ENCODE measurements around the gene MEMO1. TPM values are rescaled to one million over a fixed set of nuclear protein-coding genes. Genes with fewer than 3 reads are reported as not detected.
A peak's percentile ranks its signal among the peaks of the same experiment; 100 is the strongest.
"Not testable (repeated sequence)": the region's sequence is repeated elsewhere in the genome, so short reads cannot be mapped to it uniquely, and the experiment has no call there.

MEMO1 gene
- total RNA-seq, 1 donor from 2014 or later = 22.7 TPM

DNA sequence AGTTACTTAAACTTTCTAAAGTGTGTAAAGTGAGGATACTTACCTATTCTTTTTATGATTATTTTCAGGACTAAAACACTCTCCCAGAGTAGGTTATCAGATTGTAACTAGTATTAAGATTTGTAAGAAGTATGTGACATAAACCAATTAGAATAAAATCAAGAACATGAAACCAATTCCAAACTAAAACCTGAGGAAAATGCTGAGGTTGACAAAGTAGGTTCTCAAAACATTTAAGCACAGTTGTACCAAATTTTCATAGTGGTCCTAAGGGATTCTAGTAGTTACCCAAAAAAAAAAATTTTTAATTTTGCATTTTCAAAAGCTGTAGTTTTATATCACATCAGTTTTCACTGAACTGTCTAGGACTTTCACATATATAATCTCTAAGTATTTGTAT is 157.3 kb downstream of the MEMO1 start:
- no peak for DNase-seq (ENCODE audit: low spot score)
- no peak for ATAC-seq

DNA sequence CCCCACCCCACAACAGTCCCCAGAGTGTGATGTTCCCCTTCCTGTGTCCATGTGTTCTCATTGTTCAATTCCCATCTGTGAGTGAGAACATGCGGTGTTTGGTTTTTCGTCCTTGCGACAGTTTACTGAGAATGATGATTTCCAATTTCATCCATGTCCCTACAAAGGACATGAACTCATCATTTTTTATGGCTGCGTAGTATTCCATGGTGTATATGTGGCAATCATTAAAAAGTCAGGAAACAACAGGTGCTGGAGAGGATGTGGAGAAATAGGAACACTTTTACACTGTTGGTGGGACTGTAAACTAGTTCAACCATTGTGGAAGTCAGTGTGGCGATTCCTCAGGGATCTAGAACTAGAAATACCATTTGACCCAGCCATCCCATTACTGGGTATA is 168.7 kb downstream of the MEMO1 start:
- not testable (repeated sequence) for ATAC-seq; DNase-seq (ENCODE audit: low spot score)

DNA sequence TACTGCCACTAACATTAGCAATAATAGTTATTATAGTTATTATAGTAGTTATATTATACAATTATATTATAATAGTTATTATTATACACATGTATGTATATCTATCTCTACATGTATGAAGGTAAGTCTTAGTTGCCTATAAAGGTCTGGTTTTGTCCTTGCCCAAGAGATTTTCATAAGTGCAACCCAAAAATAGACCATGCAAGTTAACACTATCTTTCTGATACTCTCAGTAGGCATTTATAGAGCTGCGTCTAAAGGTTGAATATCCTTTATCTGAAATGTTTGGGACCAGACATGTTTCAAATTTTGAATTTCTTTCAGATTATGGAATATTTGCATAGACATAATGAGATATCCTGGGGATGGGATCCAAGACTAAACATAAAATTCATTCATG is 175.4 kb downstream of the MEMO1 start:
- DNase-seq (ENCODE audit: low spot score) (no peak), ATAC-seq (no peak)

DNA sequence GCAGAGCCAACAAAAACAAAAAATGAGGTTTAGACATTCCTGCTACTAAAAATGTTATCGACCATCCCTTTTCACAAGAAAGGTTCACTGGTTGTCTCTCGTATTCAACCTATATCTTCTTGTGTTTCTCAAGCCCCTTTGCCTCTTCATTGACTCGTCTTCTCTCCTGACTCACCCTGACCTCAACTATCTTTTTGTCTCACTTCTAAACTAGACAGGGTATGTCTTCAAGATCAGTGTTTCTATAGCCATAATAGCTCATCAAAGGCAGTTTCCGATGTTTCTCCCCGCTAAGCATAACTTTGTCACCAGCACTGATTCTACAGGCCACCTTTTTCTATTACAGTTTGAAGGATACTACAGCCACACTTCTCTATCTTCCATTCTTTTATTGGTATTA is 178.4 kb downstream of the MEMO1 start:
- DNase-seq (ENCODE audit: low spot score) (no peak), ATAC-seq (no peak)

DNA sequence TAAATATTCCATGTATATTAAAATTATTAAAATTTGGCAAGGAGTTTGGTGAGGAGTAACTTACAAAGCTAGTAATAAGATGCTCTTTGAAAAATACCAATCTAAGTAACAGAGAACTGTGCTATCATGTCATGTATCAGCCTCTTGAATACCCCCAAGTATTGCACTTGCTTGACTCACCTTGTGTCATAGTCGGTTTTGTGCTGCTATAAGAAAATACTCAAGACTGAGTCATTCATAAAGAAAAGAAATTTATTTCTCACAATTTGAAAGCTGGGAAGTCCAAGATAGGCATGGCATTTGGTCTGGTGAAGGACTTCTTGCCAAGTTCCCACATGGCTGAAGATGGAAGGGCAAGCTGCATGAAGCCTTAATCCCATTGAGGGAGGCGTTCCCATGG is 179.2 kb downstream of the MEMO1 start:
- ATAC-seq = no peak
- DNase-seq (ENCODE audit: low spot score) = no peak

DNA sequence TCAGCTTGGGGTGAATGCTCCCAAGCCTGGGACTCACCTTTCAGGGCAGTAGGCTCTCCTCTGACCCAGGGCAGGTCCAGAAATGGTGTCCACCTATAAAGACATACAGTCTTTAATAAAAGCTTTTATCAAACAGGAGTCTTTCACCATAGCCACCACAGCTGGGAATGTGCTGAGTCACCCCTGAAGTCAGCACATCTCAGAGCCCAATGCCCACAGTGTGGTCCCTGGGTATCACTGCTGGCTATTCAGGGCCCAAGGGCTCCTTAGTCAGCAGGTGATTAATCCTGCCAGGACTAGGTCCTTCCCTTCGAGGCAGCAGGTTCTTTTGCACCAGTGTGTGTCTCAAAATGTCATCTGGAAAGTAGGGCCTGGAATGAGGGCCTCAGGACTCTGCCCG is 181.9 kb downstream of the MEMO1 start:
- peak; percentile 12 for ATAC-seq
- DNase-seq (ENCODE audit: low spot score) = no peak

DNA sequence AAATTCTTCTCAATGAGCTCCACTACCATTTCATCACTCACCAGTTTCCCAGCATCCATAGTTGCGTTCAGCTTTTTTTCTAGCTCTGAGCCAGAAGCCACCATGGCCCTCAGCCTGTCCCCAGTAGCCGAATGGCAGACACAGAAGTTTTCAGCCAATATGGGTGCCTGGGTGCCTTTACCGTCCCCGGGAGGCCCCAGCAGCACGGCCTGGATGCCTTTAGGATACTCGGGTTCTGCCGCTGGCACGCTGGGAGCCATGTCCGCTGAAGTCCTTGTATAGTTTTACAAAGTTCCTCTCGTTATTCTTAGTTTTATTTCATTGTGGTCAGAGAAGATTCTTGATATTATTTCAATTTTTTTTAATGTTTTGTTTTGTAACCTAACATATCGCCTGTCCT is 187.2 kb downstream of the MEMO1 start:
- ATAC-seq (no peak), DNase-seq (ENCODE audit: low spot score) (no peak)

DNA sequence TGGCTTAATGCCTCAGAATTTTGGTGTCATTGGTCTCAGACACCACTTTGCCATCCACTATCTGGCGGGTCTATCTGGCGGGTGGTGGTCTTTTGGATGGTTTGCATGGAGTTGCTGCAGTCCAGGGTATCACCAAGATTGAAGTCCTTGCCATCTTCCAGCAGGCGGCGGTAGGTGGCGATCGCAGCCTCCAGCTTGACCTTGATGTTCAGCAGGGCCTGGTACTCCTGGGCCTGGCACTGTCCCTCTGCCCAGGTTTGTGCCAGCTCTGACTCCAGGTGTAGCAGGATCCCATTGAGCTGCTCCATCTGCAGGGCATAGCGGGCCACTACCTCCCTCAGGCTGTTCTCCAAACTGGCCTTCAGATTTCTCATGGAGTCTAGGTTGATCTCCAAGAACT is 188.2 kb downstream of the MEMO1 start:
- no peak for DNase-seq (ENCODE audit: low spot score)
- no peak for ATAC-seq

Other genes with a start within 250 kb of the MEMO1 start
- gene DPY30, start 28.8 kb upstream of the MEMO1 start, total RNA-seq = 25.9 TPM
- 9.4 TPM for gene SPAST, start 52.5 kb upstream of the MEMO1 start, total RNA-seq
- 10.0 TPM for gene SLC30A6, start 154.9 kb upstream of the MEMO1 start, total RNA-seq

All from left lobe of liver (tissue), 2 donors.